Stomach (tissue), 4 donors: ENCODE data around the gene EGLN1.

Experiments used
- EP300 ChIP-seq: sonication (generic); formaldehyde crosslinking; IDR thresholded peaks from one replicate; pipeline ENCODE4 v1.6.1; 2017; ENCODE audit warnings: antibody characterized with exemption
- POLR2A ChIP-seq, 4 donors: fragments of 450-650 bp; IDR thresholded peaks; one replicate each; pipeline ENCODE4 v1.6.1; 2016; ENCODE audit warnings: antibody characterized with exemption in 4 of 4, control low read depth in 2 of 4, mild to moderate bottlenecking in 1 of 4, moderate library complexity in 1 of 4
- POLR2AphosphoS5 ChIP-seq, 3 donors: sonication (generic); formaldehyde crosslinking; IDR thresholded peaks; one replicate each; pipeline ENCODE4 v1.6.1; 2016; ENCODE audit warnings: antibody characterized with exemption in 3 of 3
- TF ChIP-seq, protein P1 (sequence below), 7 experiments: fragments of 450-650 bp in 4 of 7; fragments of 200-600 bp in 3 of 7; sonication (generic) in 3 of 7; IDR thresholded peaks; one replicate each; pipeline ENCODE4 v1.5.1; 2016 to 2019; ENCODE audit warnings: antibody characterized with exemption in 7 of 7, control low read depth in 2 of 7, mild to moderate bottlenecking in 1 of 7

DNA sequence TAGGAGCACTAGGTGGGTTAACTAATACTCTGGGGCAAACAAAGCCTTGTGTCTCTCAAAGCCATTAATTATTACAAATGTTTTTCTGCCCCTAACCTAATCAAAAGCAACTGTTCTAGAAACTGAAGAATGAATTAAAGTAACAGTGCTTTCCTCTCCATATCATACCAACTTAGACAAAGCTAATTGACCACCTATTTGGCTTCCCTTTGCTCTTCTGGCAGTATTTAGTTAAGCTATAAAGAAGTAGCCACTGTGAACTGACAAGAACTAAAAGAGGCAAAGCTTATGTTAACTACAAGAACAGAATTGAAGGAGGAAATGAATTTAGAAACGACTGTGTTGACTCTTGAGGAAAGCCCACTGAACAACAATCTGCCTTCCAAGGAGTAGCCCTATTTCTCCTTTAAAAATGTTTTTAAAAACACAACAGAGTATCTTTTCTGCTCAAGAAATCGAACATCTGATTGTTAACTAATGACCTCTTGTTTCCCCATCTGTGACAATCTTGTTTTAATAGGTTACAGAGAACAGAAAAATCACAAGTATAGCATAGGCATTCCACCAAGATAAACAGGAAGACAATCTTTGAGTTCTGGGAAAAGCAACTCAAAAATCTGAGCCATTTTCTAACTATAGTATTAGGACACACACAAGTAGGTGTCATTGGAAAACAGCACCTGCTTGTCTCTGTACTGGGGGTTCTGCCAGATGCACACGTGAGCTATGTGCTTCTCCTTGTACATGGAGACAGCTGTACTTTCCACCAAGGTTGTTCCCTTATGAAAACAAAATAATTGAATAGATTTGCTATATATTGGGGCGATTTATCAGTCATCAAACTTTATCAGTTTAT, 3.1 kb upstream of the EGLN1 start:
- TF ChIP-seq, protein P1, sequence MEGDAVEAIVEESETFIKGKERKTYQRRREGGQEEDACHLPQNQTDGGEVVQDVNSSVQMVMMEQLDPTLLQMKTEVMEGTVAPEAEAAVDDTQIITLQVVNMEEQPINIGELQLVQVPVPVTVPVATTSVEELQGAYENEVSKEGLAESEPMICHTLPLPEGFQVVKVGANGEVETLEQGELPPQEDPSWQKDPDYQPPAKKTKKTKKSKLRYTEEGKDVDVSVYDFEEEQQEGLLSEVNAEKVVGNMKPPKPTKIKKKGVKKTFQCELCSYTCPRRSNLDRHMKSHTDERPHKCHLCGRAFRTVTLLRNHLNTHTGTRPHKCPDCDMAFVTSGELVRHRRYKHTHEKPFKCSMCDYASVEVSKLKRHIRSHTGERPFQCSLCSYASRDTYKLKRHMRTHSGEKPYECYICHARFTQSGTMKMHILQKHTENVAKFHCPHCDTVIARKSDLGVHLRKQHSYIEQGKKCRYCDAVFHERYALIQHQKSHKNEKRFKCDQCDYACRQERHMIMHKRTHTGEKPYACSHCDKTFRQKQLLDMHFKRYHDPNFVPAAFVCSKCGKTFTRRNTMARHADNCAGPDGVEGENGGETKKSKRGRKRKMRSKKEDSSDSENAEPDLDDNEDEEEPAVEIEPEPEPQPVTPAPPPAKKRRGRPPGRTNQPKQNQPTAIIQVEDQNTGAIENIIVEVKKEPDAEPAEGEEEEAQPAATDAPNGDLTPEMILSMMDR (IDR thresholded peaks at IDR 0.05) = no peak
- TF ChIP-seq EP300 (no peak), POLR2A (IDR thresholded peaks at IDR 0.05) (no peak), POLR2AphosphoS5 (IDR thresholded peaks at IDR 0.05) (no peak)
